GM12892 (cell line): Measurements from ENCODE around the gene ADAMTS2.
"Not testable (repeated sequence)": the region's sequence is repeated elsewhere in the genome, so short reads cannot be mapped to it uniquely, and the experiment has no call there.

Source experiments
- DNase-seq: peaks from one replicate; pipeline ENCODE4 v3.0.0; 2011; ENCODE audit not compliant: insufficient read length
- FAIRE-seq: peaks from 2 replicates; lab custom pipeline; 2011; peaks lifted over from hg19 to GRCh38; lab: Jason Lieb, UNC
- POLR2A ChIP-seq: IDR thresholded peaks from 2 replicates; pipeline ENCODE4 v1.6.1; 2011; ENCODE audit warnings: low read depth, low read length, control low read depth
- POLR2AphosphoS5 ChIP-seq: IDR thresholded peaks from 2 replicates; pipeline ENCODE4 v1.6.1; 2011; ENCODE audit warnings: low read depth, low read length, control low read depth
- TAF1 ChIP-seq: IDR thresholded peaks from 2 replicates; pipeline ENCODE4 v1.6.1; 2011; ENCODE audit warnings: low read depth, mild to moderate bottlenecking, control low read depth, low read length, borderline replicate concordance

The ADAMTS2 gene

DNA sequence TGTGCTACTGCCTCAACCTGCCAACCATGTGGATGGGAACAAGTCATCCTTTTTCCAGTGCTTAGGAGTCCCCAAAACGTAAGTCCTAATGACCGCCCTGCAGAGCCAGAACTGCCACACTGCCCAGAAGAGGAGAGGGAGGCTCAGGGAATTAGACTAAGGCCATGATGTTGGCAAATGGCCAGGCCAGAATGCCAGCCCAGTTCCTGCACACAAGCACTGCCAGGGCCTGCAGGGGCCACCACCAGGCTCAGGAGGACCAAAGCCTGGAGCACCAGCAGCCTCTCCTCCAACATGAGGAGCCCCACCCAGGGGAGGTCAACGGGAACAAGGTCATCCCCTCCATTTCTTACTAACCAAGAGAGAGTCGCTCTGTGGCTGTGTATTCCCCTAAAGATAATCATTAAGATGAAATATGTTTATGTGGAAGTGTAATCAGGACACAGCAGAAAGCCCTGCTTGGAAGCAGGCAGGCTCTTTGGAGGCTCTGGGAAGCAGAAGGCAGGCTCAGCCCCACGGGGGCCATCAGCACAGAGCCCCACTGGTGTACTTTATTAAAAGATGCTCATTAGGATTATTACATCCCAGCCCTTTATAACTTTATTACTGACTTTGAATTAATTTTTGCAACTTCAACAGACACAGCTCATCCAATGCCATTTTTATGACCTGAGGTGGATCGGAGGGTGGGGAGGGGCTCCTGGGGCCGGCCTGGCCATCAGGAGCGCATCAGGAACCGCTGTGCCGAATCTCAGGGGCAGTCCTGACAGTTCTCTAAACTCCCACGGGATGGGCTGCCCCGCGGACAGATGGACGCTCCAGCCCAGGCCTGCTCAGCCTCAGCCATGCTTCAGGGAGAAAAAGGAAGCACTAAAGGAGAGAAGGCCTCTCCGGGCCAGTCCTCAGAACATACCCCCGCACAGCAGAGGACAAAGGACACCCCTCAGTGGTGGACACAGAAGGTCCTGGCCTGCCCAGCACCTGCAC, 127.0 kb downstream of the ADAMTS2 start:
- no peak for DNase-seq
- FAIRE-seq: no peak
- TF ChIP-seq POLR2AphosphoS5 (no peak), POLR2A (no peak), TAF1 (no peak)

- TF ChIP-seq TAF1: no peak
- TF ChIP-seq POLR2AphosphoS5: no peak
- no peak for TF ChIP-seq POLR2A
- DNase-seq (no peak), FAIRE-seq (no peak)
Observed at GRCh38 chr5:179217356-179217755, 127.9 kb downstream of the ADAMTS2 start.

- not testable (repeated sequence) for FAIRE-seq, DNase-seq
Observed at GRCh38 chr5:179216381-179216780, 128.9 kb downstream of the ADAMTS2 start.

DNA sequence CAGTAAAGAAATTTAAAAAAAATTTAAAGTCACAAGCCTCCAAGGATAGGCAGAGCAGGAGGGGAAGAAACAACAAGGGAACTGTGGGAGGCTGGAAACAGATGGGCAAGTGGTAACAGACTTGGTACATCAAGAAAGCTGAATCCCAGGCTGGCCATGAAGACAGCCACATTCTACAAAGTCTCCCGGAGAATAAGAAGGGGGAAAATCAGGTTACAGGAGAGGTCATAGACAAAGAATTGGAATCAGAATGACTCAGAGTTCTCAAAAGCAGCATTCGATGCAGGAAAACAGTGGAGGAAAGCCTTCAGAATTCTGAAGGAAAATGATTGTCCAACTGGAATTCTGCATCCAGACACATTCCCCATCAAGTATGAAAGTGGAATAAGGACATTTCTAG, 129.7 kb downstream of the ADAMTS2 start:
- FAIRE-seq (no peak), DNase-seq (no peak)
- TF ChIP-seq POLR2AphosphoS5 (no peak), POLR2A (no peak), TAF1 (no peak)

- FAIRE-seq (no peak), DNase-seq (no peak)
- TF ChIP-seq POLR2A (no peak), TAF1 (no peak), POLR2AphosphoS5 (no peak)
Observed at GRCh38 chr5:179214678-179215077, 130.6 kb downstream of the ADAMTS2 start.

GRCh38 chr5:179212870-179213269, 132.4 kb downstream of the ADAMTS2 start:
- FAIRE-seq (no peak), DNase-seq (no peak)
- no peak for TF ChIP-seq POLR2A
- TF ChIP-seq POLR2AphosphoS5: no peak
- no peak for TF ChIP-seq TAF1

- TF ChIP-seq TAF1 (no peak), POLR2A (no peak), POLR2AphosphoS5 (no peak)
- FAIRE-seq (no peak), DNase-seq (no peak)
Observed at GRCh38 chr5:179211631-179212030, 133.6 kb downstream of the ADAMTS2 start.

DNA sequence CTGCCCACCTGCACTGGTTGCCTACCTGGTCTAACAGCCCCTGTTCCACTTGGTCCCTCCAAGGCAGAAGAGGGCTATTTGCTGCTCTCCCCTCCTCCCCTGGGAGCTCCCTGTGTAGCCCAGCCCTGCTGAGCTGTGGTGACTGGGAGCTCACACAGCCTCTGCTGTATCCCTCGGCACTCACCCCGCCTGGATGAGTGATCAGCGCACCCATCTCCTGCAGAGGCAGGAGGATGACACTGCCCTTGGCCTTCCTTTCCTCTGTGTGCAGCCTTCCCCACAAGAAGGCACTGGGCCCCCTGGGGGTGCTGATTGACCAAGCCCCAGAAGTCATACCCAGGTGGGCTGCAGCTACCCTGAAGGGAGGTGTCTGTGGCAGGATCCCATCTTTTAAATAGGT, 134.2 kb downstream of the ADAMTS2 start:
- no peak for TF ChIP-seq TAF1
- TF ChIP-seq POLR2AphosphoS5: no peak
- TF ChIP-seq POLR2A: no peak
- no peak for FAIRE-seq
- DNase-seq: no peak

DNA sequence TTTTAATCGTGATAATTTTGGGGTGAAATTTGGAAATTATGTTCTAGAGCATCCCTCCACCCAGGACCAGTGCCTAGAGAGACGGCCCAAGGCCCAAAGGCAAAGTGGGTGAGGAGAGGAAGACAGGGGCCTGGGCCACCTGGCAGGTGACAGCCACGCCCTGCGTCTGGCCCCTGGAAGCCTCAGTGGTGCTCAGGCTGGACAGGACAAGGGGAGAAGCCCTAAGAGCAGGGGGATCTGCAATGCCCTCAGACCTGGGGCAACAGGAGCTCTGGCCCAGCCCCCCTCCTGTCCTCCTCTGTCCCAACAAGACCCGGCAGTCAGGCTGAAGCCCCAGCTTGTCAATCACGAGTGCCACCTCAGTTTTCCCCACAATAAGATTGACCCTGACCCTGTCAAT, 134.8 kb downstream of the ADAMTS2 start:
- FAIRE-seq (no peak), DNase-seq (no peak)
- TF ChIP-seq POLR2AphosphoS5: no peak
- no peak for TF ChIP-seq POLR2A
- TF ChIP-seq TAF1: no peak

DNA sequence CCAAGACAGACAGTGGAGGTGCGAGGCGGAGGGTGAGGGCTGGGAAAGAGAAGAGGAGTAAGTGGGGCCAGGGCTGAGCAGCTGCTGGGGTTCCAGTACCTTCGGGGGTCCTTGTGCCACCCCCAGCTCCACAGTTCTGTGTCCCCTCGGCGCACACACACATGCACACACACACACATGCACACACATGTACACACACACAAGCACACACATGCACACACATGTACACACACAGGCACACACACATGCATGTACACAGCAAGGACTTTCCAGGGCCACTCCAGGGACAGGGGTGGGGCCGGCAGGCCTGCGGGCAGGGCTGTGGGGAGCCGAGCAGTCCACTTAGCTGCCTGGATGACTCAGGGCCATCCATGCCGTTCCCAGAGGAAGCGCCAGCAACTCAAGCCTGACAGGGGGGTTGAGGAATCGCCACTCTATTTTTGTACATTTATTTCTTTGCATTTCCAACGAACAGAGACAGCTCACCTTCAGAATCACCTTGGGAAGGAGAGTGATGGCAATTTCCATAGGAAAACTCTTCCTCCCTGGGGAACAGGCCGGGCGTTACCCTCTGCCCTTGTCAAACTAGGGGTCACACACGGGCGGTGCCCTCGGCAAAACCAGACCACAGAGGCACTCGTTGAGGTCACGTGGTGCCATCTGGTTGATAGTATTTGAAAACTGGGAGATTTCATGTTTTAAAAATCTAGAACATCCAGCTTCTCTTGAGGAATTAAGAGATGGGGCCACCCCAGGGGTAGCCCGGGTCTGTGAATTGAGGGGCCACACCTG, 135.7 kb downstream of the ADAMTS2 start:
- TF ChIP-seq TAF1: no peak
- no peak for TF ChIP-seq POLR2A
- TF ChIP-seq POLR2AphosphoS5: no peak
- no peak for FAIRE-seq
- no peak for DNase-seq

DNA sequence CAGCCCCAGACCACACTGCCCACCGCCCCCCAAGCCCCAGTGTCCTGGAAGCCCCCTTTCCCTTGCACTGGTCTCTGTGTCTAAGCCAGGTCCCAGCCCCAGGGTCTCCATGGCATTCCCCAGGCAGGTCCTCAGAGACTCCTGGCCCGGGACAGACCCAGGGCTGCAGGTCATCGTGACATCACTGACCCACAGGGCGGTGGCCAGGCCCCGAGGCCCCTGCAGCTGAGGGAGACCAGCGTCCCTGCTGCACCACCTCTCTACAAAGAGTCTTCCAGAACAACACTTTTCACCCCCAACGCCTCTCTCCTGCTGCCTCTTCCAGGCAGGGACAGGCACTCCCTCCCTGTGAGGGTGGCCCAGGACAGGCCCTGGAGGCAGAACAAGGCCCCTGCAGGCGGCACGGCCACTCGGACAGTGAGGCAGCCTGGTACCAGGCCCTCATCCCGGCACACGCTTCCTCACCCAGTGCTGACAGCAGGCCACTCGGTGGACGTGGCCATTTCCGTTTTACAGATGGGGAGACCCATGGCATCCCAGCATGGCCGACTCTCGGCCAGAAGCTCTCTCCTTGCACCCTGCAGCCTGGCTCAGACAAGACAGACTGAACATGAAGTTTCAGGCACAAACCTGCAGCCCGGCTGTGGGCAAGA, 136.4 kb downstream of the ADAMTS2 start:
- no peak for FAIRE-seq
- DNase-seq: no peak
- no peak for TF ChIP-seq POLR2AphosphoS5
- TF ChIP-seq TAF1: no peak
- no peak for TF ChIP-seq POLR2A

GRCh38 chr5:179207920-179208705, 137.1 kb downstream of the ADAMTS2 start:
- FAIRE-seq: no peak

More at GRCh38 chr5:179207920-179208705, 137.1 kb downstream of the ADAMTS2 start:
- no peak for TF ChIP-seq POLR2AphosphoS5
- TF ChIP-seq POLR2A: no peak
- TF ChIP-seq TAF1: no peak
- DNase-seq: no peak
